GM19023 (cell line): Measurements from ENCODE around the gene RAB7A.

Experiments used
- ATAC-seq: cut with Tn5 transposase; IDR thresholded peaks from one replicate; pipeline ENCODE4 v1.9.1; 2021; ENCODE audit warnings: mild to moderate bottlenecking, moderate library complexity; ENCODE audit not compliant: unreplicated experiment

Gene RAB7A

DNA sequence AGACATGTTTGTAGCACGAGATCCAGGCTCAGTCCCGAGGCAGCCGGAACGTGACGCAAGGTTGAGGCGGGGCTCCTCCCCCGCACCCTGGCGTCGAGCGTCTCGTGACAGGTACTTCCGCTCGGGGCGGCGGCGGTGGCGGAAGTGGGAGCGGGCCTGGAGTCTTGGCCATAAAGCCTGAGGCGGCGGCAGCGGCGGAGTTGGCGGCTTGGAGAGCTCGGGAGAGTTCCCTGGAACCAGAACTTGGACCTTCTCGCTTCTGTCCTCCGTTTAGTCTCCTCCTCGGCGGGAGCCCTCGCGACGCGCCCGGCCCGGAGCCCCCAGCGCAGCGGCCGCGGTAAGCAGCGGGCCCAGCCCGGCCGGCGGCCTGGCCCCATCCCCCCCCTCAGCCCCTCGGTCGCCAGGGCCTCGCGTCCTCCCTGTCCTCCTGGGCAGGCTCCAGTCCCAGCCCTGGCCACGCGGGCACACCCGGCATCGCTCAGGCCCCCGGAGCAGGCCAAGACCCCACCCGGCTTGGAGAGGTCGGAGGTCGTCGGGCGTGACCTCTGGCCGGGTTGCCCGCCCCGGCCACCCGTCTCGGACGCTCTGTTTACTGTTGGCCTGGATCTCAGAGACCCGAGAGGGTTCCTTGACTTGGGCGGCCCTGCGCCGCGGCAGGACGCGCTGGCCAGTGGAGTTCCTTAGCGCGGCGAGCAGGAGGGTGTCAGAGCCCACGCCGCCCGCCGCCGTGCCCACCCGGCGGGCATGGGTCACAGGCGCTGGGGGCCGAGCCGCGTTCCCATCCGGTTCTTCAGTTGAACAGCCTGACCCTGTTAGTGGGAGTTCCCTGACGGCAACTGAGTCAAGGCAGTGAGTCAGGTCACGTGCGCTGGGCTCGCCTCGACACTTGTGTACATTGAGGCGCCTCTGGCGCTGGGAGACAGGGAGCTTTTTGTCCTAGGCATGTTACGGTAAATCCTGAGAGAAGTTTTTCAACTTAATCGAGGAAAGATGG, at the start of gene RAB7A:
Gene RAB7A (plus strand): TSS at position 161 of the 994 bp plus-strand sequence. CDS start 69,185 bp downstream, outside the sequence.
- peak; percentile 93 for ATAC-seq

DNA sequence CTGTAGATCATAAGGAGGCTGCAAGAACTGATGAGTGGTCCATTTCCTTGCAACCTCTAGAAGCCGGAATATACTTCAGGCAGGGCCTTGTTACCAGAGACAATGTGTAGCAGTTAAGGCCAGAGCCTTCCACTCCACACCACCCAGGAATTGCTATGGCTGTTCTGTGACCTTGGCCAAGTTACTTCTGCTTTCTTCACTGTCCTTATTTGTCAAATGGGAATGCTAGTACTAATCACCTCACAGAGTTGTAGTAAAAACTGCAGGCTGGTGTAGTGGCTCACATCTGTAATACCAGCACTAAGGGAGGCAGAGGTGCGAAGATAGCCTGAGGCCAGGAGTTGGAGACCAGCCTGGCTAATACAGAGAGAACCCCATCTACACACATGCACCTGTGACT, 46.6 kb upstream of the RAB7A start:
- no peak for ATAC-seq

DNA sequence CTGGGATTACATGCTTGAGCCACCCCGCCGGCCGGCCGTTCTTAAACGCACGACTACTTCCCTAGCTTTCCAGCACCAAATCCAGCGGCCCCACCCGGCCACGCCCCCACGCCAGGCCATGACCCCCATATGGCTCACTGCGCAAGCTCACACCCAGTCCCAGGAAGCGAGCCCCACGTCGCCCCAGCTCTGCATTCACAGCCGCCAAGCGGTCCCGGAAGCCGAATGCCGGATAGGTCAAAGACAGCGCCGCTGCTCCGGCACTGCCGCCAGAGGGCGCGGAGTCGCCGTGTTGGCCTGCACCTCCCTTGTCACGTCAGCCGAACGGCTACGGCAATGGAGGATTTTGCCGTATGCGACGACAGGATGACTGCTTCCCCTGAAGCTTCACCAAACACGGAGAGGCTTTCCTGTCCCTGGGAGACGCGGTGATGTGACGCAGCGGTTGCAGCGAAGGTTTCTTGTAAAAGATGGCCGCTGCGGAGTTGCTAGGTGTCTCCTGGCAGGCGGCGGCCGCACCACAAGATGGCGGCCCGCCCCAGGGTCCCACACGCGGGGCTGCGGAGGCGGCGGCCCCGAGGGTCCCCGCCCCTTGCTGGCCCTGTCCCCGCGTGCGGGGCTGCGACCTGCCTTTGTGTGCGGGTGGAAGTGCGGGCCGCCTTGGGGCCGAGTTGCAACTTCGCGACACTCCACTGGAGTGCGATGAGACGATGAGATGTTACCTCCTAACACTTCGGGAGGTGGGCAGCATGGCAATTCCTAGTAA, 45.2 kb upstream of the RAB7A start:
- ATAC-seq, result peak; percentile 98

DNA sequence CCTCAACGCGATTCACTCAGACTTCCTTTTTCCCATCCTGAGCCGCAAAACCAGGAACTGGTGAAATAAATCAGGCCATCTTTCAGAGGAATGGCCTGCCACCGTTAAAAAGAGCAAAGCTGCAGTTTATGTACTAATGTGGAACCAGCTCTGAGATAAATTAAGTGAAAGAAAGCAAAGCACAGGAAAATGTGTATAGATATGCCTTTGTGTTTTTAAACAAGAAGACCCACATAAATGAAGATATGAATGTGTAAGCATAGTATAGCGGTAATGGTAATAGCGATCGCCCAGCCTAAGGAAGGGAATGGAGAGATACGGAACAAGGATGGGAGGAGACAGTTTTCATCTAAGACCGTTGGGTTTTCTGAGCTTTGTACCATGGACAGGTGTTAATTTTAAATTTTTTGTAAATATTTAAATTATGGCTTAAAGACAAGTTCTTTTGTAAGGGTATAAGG, 44.6 kb upstream of the RAB7A start:
- ATAC-seq, result no peak

DNA sequence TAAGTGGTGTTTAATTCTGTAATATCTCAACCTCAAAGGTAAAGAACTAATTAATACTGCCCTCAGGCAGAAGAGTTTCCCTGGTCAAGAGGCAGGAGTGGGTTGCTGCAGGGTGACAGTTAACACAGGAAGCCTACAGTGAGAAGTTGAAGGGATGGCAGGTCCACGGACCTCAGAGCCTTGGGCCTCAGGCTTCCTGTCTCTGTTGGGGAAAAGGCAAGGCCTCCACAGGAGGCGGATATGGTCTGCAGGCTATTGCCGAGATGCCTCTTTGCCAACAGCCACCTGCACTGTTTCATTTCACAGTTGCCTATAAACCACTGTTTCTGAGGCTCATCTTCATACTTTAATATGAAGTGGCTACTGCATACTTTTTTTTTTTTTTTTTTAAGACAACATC, 42.0 kb upstream of the RAB7A start:
- no peak for ATAC-seq

DNA sequence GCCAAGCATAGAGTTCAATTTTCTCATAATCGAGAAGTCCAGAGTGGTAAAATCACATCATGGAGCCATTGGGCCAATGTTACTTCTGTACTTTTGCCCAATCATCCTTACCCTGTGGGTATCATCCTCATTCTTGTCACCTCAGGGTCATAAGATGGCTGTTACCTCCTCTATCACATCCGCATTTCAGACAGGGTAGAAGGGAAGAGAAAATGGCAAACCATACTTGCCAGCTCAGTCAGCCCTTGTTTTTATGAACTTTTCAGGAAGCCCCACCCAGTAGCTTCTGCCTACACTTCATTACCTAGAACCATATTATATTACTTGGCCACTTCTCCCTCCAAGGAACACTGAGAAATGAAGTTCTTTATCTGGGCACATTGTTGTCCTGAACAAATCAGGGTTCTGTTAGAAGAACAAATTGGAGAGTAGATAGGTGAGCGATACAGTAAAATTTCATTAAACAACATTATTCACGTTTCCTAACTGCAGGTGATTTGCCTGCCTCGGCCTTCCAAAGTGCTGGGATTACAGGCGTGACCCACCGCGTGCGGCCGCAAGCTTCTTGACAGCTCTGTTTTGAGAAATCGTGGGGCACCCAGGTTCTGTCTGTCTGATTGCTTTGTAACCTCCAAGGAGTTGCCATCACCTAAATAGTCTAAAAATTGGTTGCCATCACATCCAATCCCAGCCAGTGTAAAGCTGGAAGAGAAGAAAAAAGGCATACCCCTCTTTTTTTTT, 40.8 kb upstream of the RAB7A start:
- ATAC-seq, result no peak

DNA sequence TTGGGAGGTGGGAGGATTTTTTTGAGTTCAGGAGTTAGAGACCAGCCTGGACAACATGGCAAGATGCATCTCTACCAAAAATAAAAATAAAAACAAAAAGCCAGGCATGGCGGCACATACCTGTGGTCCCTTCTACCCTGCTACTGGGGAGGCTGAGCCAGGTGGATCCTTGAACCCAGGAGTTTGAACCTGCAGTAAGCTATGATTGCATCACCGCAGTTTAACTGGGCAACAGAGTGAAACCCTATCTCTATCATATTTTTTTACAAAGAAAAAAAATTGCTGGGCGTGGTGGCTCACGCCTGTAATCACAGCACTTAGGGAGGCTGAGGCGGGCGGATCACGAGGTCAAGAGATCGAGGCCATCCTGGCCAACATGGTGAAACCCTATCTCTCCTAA, 39.5 kb upstream of the RAB7A start:
- no peak for ATAC-seq

DNA sequence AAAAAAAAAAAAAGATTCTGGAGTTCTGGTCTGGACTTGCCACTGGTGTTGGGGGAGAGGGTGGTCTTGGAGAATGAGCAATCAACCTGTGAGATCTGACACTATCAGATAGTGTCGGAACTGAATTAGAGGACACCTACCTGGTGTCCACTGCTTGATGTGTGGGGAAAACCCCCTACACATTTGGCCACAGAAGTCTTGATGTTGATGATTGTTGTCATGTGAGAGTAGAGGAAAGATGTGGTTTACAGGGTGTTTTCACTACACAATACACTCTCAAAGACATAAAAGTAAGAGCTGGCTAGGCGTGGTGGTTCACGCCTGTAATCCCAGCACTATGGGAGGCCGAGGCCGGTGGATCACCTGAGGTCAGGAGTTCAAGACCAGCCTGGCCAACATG, 36.9 kb upstream of the RAB7A start:
- no peak for ATAC-seq

DNA sequence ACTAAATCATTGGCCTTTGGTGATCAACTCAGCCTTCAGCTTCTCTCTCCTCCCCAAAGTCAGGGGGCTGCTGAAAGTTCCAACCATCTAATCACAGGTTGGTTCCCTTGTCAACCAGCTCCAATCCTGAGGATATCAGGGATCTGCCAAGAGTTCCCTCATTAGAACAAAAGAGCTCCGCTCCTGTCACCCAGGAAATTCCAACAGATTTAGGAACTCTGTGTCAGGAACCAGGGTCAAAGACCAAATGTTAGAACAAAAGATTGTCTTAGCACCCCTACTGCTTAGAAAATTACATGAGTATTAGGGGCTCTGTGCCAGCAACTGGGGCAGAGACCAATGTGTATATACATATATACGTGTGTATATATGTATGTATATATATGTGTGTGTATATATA, 32.3 kb upstream of the RAB7A start:
- no peak for ATAC-seq

DNA sequence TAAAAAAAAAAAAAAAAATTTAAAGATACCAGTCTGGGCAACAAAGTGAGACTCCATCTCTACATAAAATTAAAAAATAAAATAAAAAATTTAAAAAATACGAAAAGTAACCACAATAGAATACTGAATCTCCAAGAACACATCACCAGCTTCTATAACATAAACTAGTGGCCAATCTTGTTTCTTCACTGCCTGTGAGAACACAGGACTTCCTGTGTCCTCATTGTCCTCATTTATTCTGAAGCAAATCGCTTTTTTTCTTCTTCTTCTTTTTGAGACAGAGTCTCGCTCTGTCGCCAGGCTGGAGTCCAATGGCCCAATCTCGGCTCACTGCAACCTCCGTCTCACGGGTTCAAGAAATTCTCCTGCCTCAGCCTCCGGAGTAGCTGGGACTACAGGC, 28.6 kb upstream of the RAB7A start:
- no peak for ATAC-seq

DNA sequence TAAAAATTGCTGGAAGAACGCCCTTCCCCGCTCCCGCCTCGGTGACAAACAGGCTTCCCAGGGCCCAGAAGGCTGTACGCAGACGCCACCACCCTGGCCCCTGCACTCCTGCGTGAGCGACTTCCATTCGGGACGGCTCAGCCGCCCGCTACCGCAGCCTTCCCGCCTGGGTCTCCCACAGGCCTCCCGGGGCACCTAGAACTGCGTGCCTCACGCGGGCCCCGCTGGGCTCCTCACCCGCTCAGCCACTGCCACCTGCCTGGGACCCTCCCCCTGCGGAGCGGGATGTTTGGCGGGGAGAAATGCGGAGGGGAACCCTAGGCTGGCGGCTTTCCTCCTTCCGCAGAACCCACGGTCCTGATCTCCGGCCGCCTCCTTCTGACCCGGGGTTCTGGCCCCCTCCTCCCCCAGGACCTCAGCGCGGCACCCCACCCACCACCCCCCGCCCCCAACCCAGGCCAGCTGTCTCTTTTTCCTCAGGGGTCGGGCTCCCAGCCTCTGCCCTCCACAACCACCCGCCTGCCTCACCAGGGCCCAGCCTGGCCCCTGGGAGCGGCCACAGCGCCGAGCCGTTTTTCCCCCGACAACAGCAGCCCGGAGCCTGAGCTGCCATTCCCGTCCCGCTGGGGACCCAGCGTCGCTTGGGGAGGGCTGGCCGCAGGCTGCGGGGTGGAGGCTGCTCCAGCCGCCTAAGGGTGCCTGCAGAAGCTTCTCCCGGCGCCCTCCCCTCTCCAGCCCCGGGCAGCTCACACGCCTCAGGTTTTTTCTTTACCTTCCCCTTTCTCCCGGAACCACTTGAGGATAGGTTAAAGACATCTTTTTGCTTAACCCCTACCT, 27.6 kb upstream of the RAB7A start:
- no peak for ATAC-seq

DNA sequence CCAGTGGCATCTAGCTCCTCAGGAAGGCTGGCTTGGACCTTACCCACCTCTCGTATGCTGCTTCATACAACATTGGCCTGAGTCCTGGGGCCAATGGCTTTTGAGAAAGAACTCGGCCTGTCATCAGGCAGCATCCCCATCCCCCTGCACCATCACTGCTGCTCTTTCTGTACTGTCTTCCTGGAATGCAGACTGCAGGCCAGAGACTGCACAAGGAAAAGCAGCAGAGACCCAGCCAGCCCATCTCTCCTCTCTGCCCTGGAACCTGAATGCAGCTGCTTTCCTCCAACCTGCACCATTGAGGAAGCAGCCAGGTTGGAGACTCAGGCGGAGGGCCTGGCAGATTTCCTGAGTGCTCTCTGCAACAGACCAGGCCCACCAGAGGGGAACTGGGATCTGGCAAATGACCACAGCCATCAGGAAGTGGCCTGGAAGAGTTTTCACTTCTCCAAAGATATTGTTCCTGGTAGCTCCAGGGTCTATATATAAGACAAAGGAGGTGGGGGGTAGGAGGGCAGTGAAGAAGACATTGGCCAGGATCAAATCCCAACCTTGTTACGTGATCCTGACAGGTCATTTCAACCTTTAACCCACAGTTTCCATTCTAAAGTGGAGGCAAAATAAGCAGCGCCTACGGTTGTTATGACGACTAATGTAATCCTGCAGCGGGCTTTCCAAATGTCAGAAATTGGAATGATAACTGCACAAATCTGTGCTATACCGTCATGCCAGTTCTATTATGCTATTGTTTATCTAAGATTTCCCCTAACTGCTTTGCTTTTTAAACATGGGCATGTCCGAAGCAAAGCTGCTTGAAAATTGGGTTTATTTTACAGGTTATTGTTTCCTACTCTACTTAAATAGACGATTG, 24.4 kb upstream of the RAB7A start:
- ATAC-seq, result no peak

DNA sequence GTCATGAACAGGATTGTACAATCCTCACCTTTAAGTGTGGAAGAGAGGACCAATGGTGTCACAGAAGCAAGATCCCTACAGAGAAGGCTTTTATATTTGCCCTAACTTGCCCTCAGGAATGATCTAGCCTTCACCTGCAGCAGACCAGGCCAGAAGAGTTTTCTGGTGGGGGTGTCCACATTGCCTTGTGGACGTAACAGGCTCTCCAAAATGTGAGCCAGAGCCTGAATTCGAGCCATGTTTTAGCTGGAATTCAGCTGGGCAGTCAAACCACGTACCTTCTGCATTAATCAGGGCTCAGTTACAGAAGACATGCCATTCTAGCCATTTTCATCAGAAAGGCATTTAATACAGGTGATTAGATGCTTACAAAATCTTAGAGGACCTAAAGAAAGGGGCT, 23.6 kb upstream of the RAB7A start:
- ATAC-seq, result no peak

DNA sequence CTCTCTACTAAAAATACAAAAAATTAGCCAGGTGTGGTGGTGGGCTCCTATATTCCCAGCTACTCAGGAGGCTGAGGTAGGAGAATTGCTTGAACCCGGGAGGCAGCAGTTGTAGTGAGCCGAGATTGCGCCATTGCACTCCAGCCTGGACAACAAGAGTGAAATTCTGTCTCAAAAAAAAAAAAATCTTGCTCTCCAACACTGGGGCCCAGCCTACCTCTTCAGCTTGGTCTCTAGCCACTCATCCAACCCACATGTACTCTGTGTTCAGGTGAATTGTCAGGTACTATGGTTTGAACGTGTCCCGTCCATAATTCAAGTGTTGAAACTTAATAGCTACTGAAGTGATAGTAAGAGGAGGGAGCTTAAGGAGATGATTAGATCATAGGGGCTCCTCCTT, 22.4 kb upstream of the RAB7A start:
- no peak for ATAC-seq

DNA sequence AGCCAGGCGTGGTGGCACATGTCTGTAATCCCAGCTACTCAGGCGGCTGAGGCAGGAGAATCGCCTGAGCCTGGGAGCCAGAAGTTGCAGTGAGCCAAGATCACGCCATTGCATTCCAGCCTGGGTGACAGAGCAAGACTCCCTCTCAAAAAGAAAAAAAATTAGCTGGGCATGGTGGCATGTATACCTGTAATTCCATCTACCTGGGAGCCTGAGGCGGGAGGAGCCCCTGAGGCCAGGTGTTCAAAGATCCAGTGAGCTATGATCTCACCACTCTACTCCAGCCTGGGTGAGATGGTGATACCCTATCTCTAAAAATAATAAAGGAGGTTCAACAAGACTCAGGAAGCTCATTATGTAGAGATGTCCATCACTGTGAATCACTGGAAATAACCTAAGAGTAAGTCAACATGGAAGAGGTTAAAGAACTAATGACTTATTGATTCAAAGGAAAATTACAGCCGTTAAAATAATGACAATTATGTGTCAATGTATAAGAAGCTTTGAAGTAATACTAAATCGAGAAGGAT, 19.8 kb upstream of the RAB7A start:
- no peak for ATAC-seq

DNA sequence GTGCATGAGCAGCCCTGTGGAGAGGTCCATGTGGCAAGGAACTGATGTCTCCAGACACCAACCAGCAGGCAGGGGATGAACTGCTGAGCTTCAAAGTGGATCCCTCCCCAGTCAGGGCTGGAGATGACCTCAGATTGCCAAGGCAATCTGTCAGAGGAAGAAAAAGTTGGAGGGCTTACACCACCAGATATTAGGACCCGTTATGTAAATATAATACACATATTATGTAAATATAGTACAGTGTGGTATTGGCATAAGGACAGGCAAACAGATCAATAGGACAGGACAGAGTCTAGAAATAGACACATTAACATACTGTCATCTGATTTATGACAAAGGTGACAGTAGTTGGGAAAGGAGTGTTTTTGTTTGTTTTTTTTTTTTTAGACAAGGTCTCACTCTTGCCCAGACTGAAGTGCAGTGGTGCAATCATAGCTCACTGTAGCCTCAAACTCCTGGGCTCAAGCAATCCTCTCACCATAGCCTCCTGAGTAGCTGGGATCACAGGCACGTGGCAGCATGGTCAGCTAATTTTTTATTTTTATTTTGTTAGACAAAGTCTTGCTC, 18.0 kb upstream of the RAB7A start:
- no peak for ATAC-seq

DNA sequence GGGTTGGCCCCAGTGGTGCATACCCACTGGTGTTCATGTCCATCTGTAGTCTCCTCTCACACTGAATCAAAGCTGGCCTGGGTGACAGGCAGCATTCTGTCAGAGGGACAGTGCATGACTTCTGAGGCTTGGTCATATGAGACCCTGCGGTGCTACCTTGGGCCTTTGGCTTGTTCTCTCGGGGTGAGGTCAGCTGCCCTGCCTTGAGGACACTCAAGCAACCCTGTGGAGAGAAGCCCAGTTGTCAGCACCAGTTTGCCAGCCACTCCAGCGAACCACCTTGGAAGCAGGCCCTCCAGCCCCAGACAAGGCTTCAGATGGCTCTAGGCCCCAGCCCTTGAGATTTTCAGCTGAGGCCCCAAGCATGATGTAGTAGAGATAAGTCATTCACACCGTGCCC, 16.9 kb upstream of the RAB7A start:
- ATAC-seq, result no peak

DNA sequence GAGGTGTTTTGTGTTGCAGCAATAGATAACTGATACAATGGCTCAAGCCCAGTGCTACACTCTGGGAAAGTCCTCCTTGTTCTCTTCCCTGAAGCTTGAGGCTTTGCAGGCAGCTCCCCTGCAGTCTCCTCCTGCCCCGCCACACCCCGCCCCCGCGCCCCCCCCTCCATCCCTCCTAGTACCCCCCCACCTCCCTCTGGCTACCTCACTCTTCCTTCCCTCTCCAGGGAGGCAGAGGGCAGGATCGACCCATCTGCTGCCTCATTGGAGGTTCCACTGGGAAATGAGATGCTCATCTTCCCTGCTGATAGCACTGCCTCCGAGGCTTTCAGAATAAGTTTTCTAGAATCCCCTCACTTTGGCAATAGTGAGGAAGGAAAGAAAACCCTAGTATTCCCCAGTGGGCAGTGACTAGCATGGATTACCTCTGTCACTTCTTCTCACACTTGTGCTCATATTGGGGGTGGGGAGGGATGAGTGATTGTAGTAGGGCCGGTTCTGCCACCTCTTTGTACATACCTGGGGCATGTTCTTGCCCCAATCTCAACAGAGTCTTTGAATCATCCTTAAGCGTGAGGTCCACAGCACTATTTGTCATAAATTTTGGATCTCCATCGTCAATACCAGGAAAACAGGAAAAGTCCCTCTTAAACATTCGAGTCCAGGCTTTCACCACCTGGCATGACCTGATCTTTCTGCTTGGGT, 16.3 kb upstream of the RAB7A start:
- no peak for ATAC-seq
